C4-2B (cell line): Measurements from ENCODE around the gene SIRPG.
"Not testable (repeated sequence)": the region's sequence is repeated elsewhere in the genome, so short reads cannot be mapped to it uniquely, and the experiment has no call there.

Experiments used
- ZFX ChIP-seq: fragments of 450-650 bp; IDR thresholded peaks from 2 replicates; pipeline ENCODE4 v1.6.1; 2017
- TF ChIP-seq, protein P1 (sequence below): fragments of 450-650 bp; conservative IDR thresholded peaks from 2 replicates; pipeline ENCODE4 v1.5.1; 2017; ENCODE audit warnings: mild to moderate bottlenecking

- TF ChIP-seq, protein P1, sequence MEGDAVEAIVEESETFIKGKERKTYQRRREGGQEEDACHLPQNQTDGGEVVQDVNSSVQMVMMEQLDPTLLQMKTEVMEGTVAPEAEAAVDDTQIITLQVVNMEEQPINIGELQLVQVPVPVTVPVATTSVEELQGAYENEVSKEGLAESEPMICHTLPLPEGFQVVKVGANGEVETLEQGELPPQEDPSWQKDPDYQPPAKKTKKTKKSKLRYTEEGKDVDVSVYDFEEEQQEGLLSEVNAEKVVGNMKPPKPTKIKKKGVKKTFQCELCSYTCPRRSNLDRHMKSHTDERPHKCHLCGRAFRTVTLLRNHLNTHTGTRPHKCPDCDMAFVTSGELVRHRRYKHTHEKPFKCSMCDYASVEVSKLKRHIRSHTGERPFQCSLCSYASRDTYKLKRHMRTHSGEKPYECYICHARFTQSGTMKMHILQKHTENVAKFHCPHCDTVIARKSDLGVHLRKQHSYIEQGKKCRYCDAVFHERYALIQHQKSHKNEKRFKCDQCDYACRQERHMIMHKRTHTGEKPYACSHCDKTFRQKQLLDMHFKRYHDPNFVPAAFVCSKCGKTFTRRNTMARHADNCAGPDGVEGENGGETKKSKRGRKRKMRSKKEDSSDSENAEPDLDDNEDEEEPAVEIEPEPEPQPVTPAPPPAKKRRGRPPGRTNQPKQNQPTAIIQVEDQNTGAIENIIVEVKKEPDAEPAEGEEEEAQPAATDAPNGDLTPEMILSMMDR: not testable (repeated sequence)
- not testable (repeated sequence) for TF ChIP-seq ZFX
These were observed 49.3 kb upstream of the SIRPG start for GRCh38 chr20:1706887-1707286.
